GM19397 (cell line): ENCODE results near the gene MSMO1.
A peak's percentile ranks its signal among the peaks of the same experiment; 100 is the strongest.
"Not testable (repeated sequence)": the region's sequence is repeated elsewhere in the genome, so short reads cannot be mapped to it uniquely, and the experiment has no call there.

Source experiments
- ATAC-seq: cut with Tn5 transposase; IDR thresholded peaks from one replicate; pipeline ENCODE4 v1.9.1; 2021; ENCODE audit warnings: mild to moderate bottlenecking, moderate library complexity; ENCODE audit not compliant: unreplicated experiment

The MSMO1 gene

DNA sequence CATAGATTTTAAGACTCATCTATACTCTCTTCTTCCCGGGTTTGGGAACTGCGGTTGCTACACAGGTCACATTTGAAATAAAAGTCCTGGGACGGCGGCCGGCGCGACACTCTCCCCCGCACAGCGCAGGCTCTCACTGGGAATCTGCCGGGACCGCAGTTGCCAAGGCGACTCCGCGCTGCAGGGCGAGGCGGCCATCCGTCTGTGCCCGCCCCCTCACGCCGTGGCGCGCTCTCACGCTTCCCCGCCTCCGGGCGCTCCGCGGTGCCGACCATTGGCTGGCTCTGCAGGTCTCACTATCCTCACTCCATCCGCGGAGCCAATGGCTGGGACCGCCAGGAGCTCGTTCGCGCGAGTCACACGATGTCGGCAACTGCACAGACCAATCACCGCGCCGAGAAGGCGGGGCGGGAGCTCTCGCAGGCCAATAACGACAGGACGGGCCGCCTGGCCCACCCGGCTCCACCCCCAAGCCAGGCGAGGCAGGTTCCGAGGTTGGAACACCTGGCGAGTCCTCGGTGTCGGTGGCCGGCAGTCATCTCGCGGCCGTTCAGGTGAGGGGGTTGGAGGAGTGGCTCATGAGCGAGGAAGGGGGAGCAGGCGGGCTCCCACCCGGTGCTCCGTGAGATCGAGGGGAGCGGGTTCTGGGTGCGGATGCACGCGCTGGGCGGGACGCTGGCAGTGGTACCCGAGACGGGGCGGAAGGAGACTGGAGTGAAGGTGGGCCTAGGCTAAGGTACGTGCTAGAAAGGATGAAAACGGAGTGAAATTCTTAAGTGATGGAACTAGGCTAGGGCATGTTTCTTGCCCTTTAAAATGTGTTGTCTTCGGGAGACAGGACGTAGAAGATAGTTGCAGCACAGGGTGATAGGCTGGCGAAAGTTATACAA is at the start of gene MSMO1:
Gene MSMO1 (plus strand): TSS at position 459 of the 890 bp plus-strand sequence. CDS start 5,702 bp downstream, outside the sequence.
- ATAC-seq: peak; percentile 98

GRCh38 chr4:165279531-165279930 is 47.9 kb upstream of the MSMO1 start:
- not testable (repeated sequence) for ATAC-seq

GRCh38 chr4:165284697-165285096 is 42.8 kb upstream of the MSMO1 start:
- ATAC-seq: not testable (repeated sequence)

GRCh38 chr4:165286619-165287340 is 40.7 kb upstream of the MSMO1 start:
- peak; percentile 54 for ATAC-seq

GRCh38 chr4:165288226-165288625 is 39.2 kb upstream of the MSMO1 start:
- ATAC-seq: peak; percentile 53

GRCh38 chr4:165288639-165289422 is 38.6 kb upstream of the MSMO1 start:
- peak; percentile 25 for ATAC-seq

- no peak for ATAC-seq
Observed at GRCh38 chr4:165289423-165289785, 38.1 kb upstream of the MSMO1 start.

DNA sequence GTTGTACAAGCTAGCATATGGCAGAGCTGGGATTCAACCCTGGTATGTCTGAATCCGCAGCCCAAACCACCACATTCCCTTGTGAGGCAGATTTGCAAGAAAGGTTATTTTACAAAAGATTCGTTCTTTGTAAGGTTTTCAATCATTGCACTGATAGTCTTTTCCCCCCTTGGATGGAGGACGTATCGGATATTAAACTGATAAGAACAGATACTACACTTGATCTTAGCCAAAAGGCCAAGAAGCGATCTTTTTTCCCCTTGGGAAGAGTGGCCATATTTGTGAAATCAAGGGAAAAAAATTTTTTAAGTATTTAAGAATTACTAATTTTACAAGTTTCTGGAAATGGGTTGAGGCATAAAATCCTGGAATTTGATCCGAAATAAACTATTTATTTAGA is 34.4 kb upstream of the MSMO1 start:
- no peak for ATAC-seq

DNA sequence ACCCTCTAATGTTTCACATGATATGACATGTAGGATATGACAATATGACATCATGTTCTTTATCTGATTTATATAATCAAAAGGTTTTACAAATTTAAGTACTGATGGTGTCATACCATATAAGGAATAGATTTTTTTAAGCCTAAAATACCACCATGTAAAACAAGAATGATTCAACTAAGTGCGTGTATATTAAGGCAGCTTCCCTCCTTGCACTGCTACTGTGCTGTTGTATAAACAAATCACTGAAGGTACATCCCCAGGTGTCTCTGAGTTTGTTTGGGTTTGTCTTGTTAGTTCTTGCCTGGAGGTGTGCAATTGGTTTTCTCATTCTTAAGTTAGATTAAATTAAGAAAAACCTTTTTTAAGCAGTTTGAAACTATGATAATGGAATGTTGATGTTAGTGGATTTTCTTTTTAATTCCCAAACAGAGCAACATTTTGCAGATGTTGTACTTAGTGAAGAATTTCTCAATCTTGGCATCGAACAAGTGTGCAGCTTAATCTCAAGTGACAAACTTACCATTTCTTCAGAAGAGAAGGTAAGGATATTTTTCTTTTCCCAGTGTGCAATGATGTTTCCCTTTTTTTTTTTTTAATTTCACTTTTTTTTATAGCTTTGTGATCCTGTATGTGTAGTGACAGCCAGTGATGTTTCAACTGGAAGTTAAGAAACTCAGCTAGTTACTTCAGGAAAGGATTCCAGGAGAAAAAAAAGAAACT is 33.4 kb upstream of the MSMO1 start:
- ATAC-seq: no peak

- ATAC-seq: peak; percentile 97
Observed at GRCh38 chr4:165294907-165295306, 32.6 kb upstream of the MSMO1 start.

DNA sequence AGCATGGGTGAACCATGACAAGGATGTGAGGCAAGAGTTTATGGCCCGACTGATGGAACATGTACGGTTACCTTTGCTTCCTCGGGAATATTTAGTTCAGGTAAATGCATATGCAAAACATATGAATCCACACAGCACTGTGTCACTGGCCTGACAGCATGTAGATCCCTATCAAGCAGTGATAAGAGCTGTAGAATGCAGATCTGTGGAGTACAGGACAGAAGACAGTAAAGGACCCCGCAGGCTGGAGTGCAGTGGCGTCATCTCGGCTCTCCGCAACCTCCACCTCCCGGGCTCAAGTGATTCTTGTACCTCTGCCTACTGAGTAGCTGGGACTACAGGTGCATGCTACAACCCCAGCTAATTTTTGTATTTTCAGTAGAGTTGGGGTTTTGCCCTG is 29.8 kb upstream of the MSMO1 start:
- ATAC-seq: no peak

DNA sequence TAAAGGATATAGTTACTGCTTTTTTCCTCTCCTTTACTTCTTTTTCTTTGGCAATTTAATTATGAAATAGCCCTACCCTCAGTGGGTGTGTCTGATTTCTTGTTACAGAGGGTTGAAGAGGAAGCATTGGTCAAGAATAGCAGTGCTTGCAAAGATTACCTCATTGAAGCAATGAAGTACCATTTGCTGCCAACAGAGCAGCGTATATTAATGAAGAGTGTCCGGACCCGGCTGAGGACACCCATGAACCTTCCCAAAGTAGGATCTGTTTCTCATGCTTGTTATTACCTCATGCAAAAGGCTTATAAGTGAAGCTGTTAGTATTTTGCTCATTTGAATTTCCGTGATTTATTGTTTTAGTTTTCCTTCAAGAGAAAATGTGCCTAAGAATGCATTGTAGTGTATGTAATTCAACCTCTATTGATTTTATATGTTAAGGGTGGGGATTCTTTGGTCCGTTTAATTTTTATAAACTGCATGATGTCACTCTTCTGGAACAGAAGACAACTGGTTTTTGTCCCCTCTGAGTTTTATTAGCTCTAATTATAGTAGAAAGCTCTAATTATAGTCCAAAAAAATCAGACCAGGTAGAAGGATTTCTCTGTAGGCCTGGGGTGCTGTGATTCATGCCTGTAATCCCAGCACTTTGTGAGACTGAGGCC is 27.9 kb upstream of the MSMO1 start:
- no peak for ATAC-seq

DNA sequence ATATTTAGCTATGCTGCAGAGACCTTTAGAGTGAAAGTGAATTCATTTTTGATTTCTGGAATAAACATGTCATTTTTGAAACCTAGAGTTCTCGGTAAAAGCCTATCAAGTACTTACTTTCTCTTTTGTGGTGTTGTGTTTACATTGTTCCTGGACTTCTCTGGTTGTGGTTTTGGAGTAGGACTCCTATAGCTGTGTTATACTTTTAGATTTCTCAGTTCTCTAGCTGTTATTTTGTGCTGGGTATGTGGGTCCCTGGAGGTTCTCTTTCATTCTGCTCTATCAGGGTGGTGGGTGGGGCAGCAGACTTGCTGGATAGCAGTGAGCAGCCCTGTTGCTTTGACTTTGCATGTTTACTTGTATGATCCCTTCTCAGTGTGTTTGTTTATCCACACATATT is 25.6 kb upstream of the MSMO1 start:
- peak; percentile 77 for ATAC-seq

GRCh38 chr4:165302658-165303057 is 24.8 kb upstream of the MSMO1 start:
- ATAC-seq: no peak

DNA sequence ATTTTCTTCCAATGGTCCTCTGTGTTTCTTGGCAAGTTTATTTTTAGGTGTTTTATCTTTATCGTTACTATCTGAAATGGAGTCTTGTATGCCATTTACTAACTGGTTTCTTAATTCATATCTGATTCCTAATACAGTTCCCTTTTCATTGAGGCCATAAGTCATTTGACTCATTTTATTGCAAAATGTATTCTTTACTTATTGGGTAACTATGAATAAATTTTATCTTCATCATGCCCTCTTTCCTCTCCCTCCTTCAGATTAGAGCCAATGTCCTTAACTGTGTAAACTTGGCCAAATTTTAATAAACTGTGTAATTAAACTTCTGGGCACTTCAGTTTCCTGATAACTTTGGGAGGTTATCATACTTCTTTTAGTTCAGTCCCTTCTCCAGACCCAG is 19.3 kb upstream of the MSMO1 start:
- ATAC-seq: no peak

GRCh38 chr4:165308606-165309005 is 18.9 kb upstream of the MSMO1 start:
- no peak for ATAC-seq

DNA sequence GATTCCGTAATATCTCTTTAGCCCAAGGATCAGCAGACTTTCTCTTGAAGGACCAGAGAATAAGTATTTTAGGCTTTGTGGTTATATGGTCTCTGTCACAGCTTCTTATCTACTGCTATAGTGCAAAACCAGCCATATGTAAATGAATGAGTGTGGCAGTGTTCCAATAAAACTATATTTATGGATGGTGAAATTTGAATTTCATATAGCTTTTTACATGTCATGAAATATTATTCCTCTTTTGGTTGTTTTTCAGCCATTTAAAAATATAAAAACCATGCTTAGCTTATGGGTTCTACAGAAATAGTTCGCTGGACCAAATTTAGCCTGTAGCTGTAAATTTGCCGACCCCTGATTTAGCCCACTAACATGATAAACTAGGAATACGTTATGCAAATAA is 18.0 kb upstream of the MSMO1 start:
- no peak for ATAC-seq

GRCh38 chr4:165312506-165312905 is 15.0 kb upstream of the MSMO1 start:
- ATAC-seq: no peak

GRCh38 chr4:165319030-165319429 is 8.4 kb upstream of the MSMO1 start:
- ATAC-seq: no peak

DNA sequence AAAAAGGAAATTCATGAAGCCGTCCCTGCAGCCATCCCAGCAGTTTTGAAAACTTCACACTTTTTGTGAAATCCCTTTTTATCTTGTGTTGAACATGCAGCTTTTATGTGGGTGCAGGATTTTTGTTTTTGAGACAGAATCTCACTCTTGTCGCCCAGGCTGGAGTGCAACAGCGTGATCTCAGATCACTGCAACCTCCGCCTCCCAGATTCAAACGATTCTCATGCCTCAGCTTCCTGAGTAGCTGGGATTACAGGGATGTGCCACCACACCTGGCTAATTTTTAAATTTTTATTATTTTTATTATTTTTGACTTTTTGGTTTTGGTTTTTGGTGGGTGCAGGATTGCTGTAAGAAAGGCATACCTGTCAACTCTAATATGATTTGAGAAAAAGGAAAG is 8.0 kb upstream of the MSMO1 start:
- ATAC-seq: no peak
